Gastrocnemius medialis (tissue), 4 donors: ENCODE results near the gene HMX3.

Source experiments
- CTCF ChIP-seq, 5 experiments: fragments of 450-650 bp in 3 of 5; fragments of 200-600 bp in 2 of 5; sonication (generic) in 2 of 5; IDR thresholded peaks in 4 of 5; conservative IDR thresholded peaks in 1 of 5; 1 replicate in 4 of 5; 2 replicates in 1 of 5; pipeline ENCODE4 v1.5.1; 2016 to 2019; ENCODE audit warnings: antibody characterized with exemption in 5 of 5, mild to moderate bottlenecking in 3 of 5, moderate library complexity in 3 of 5
- POLR2A ChIP-seq, 2 donors: fragments of 450-650 bp; IDR thresholded peaks; one replicate each; pipeline ENCODE4 v1.6.1; 2017; ENCODE audit warnings: antibody characterized with exemption in 2 of 2, mild to moderate bottlenecking in 2 of 2, moderate library complexity in 2 of 2

GRCh38 chr10:123140983-123141390 lies 5.2 kb downstream of the HMX3 start:
- TF ChIP-seq CTCF (IDR thresholded peaks at IDR 0.05 in 4 of 5, conservative IDR thresholded peaks at IDR 0.05 in 1 of 5) (no peak), POLR2A (IDR thresholded peaks at IDR 0.05) (no peak)
